GM18870 (cell line): ENCODE measurements around the gene UBE2D1.

Experiments used
- ATAC-seq: cut with Tn5 transposase; IDR thresholded peaks from one replicate; pipeline ENCODE4 v1.9.1; 2021; ENCODE audit warnings: moderate library complexity; ENCODE audit not compliant: unreplicated experiment

Gene UBE2D1

GRCh38 chr10:58334817-58335305 lies at the start of gene UBE2D1:
Gene UBE2D1, plus strand, starts transcription at chr10:58335006. Its CDS starts 196 bp downstream, at chr10:58335202.
- peak; percentile 83 for ATAC-seq

- ATAC-seq: peak; percentile 90
Observed at GRCh38 chr10:58291538-58292174, 43.1 kb upstream of the UBE2D1 start.

- ATAC-seq: no peak
Observed at GRCh38 chr10:58293989-58294388, 40.8 kb upstream of the UBE2D1 start.

GRCh38 chr10:58299580-58299979 lies 35.2 kb upstream of the UBE2D1 start:
- peak; percentile 90 for ATAC-seq

GRCh38 chr10:58300676-58301075 lies 34.1 kb upstream of the UBE2D1 start:
- ATAC-seq: no peak

GRCh38 chr10:58302254-58302653 lies 32.6 kb upstream of the UBE2D1 start:
- ATAC-seq: no peak

- no peak for ATAC-seq
Observed at GRCh38 chr10:58304099-58304633, 30.6 kb upstream of the UBE2D1 start.

- ATAC-seq: no peak
Observed at GRCh38 chr10:58305821-58306220, 29.0 kb upstream of the UBE2D1 start.

- ATAC-seq: no peak
Observed at GRCh38 chr10:58307676-58308075, 27.1 kb upstream of the UBE2D1 start.

- ATAC-seq: no peak
Observed at GRCh38 chr10:58311026-58311425, 23.8 kb upstream of the UBE2D1 start.

GRCh38 chr10:58316874-58317273 lies 17.9 kb upstream of the UBE2D1 start:
- no peak for ATAC-seq

GRCh38 chr10:58318346-58318745 lies 16.5 kb upstream of the UBE2D1 start:
- no peak for ATAC-seq

GRCh38 chr10:58319599-58319998 lies 15.2 kb upstream of the UBE2D1 start:
- no peak for ATAC-seq

GRCh38 chr10:58320351-58321049 lies 14.3 kb upstream of the UBE2D1 start:
- no peak for ATAC-seq

- peak; percentile 94 for ATAC-seq
Observed at GRCh38 chr10:58322072-58322834, 12.6 kb upstream of the UBE2D1 start.

GRCh38 chr10:58322835-58323209 lies 12.0 kb upstream of the UBE2D1 start:
- ATAC-seq: peak; percentile 11

- ATAC-seq: no peak
Observed at GRCh38 chr10:58326967-58327381, 7.8 kb upstream of the UBE2D1 start.

GRCh38 chr10:58328233-58328632 lies 6.6 kb upstream of the UBE2D1 start:
- no peak for ATAC-seq

GRCh38 chr10:58330431-58330830 lies 4.4 kb upstream of the UBE2D1 start:
- no peak for ATAC-seq

GRCh38 chr10:58331646-58332045 lies 3.2 kb upstream of the UBE2D1 start:
- no peak for ATAC-seq

- peak; percentile 36 for ATAC-seq
Observed at GRCh38 chr10:58335306-58336005, 650 bp downstream of the UBE2D1 start.
